ENCODE data around the gene SCUBE1. TPM values are rescaled to one million over a fixed set of nuclear protein-coding genes. Genes with fewer than 3 reads are reported as not detected.

SCUBE1 gene
- polyA plus RNA-seq, 1 of the 3 experiments (the other 2 are of a cell fraction) = 0.56 TPM

DNA sequence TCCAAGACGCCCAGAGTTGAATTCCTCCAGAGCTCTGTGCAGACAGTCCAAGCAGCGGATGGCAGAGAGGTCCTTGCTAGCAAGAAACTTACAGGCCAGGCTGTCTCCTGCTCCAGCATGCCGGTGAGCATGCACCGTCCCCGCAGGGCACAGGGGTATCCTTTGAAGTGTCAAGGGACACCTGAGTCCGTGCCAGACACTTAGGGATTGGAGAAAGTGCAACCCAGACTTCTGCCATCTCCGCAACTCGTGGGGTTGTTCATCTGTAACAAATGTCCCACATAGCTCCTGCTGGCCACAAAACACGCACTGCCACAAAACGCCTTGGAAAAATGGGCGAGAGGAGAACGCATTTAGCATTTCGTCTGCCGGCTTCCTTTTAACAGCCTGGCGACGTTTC lies 178.5 kb downstream of the SCUBE1 start (continued):
- TF ChIP-seq, protein P1, sequence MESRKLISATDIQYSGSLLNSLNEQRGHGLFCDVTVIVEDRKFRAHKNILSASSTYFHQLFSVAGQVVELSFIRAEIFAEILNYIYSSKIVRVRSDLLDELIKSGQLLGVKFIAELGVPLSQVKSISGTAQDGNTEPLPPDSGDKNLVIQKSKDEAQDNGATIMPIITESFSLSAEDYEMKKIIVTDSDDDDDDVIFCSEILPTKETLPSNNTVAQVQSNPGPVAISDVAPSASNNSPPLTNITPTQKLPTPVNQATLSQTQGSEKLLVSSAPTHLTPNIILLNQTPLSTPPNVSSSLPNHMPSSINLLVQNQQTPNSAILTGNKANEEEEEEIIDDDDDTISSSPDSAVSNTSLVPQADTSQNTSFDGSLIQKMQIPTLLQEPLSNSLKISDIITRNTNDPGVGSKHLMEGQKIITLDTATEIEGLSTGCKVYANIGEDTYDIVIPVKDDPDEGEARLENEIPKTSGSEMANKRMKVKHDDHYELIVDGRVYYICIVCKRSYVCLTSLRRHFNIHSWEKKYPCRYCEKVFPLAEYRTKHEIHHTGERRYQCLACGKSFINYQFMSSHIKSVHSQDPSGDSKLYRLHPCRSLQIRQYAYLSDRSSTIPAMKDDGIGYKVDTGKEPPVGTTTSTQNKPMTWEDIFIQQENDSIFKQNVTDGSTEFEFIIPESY (IDR thresholded peaks at IDR 0.05; ENCODE audit: borderline replicate concordance, low read depth) = no peak
- TF ChIP-seq NFIC (IDR thresholded peaks at IDR 0.05; ENCODE audit: borderline replicate concordance) (no peak), TEAD4 (IDR thresholded peaks at IDR 0.05; ENCODE audit: borderline replicate concordance, insufficient read depth) (no peak), CHD2 (IDR thresholded peaks at IDR 0.05; ENCODE audit: low read length, partially characterized antibody) (no peak)

- Histone ChIP-seq H3K27me3 (ENCODE audit: insufficient read depth) (no peaks in the 10 kb centered on the region), H3K9me2 (no peaks in the 10 kb centered on the region), H4K20me1 (ENCODE audit: insufficient read depth) (no peaks in the 10 kb centered on the region), H3K4me2 (no peak overlapping the region), H3K9me3 (no peaks in the 10 kb centered on the region), H3K36me3 (replicated peaks in 1 of 2; ENCODE audit: control insufficient read depth in 1 of 2, insufficient read depth in 2 of 2, low read length in 1 of 2) (no peaks in the 10 kb centered on the region), H3K4me1 (ENCODE audit: control insufficient read depth in 1 of 2, insufficient read depth in 2 of 2, low read depth in 1 of 2, low read length in 1 of 2) (no peaks in the 10 kb centered on the region; a peak in 1 of 4 replicates), H3K4me3 (ENCODE audit: low read depth in 2 of 2, low read length in 1 of 2) (no peak overlapping the region), H3K79me2 (ENCODE audit: insufficient read depth) (peaks cover 5% of the 10 kb centered on the region; the same call in 1 of the 2 replicates), H3K27ac (ENCODE audit: low read depth in 2 of 2, low read length in 1 of 2) (no peak overlapping the region), H3K9ac (no peak overlapping the region), H3F3A (replicated peaks; ENCODE audit: insufficient read depth) (no peaks in the 10 kb centered on the region), H2AFZ (ENCODE audit: low read depth) (no peak overlapping the region)
- no peak for DNase-seq
- no CpG with 5 or more reads among the region's 18 CpGs for WGBS (ENCODE audit: low lambda C conversion rate)
- TF ChIP-seq YY1 (IDR thresholded peaks at IDR 0.05; ENCODE audit: low read depth) = no peak
- no peak for TF ChIP-seq CTCF (IDR thresholded peaks at IDR 0.05)
- no peak for TF ChIP-seq SMC3 (IDR thresholded peaks at IDR 0.05; ENCODE audit: low read depth, low read length)
- no peak for TF ChIP-seq ELF1 (IDR thresholded peaks at IDR 0.05)
- TF ChIP-seq USF2 (IDR thresholded peaks at IDR 0.05; ENCODE audit: borderline replicate concordance, low read depth, low read length) = no peak
- no peak for TF ChIP-seq FOXJ3 (CRISPR knock-in tag; IDR thresholded peaks at IDR 0.05)
- no peak for TF ChIP-seq IRF3 (IDR thresholded peaks at IDR 0.05; ENCODE audit: low read depth, low read length)
- no peak for TF ChIP-seq CHD2 (IDR thresholded peaks at IDR 0.05; ENCODE audit: low read length, partially characterized antibody)
- no peak for TF ChIP-seq POLR2AphosphoS5 (IDR thresholded peaks at IDR 0.05; ENCODE audit: low read depth, low read length)
- no peak for TF ChIP-seq RCOR1 (IDR thresholded peaks at IDR 0.05; ENCODE audit: low read length)
- TF ChIP-seq USF1 (IDR thresholded peaks at IDR 0.05; ENCODE audit: borderline replicate concordance, low read depth) = no peak
- TF ChIP-seq RAD21 (IDR thresholded peaks at IDR 0.05; ENCODE audit: low read length) = no peak
- TF ChIP-seq TEAD4 (IDR thresholded peaks at IDR 0.05; ENCODE audit: borderline replicate concordance, insufficient read depth) = no peak
- TF ChIP-seq MAX (IDR thresholded peaks at IDR 0.05; ENCODE audit: low read depth) = no peak
- TF ChIP-seq SIN3A (IDR thresholded peaks at IDR 0.05; ENCODE audit: borderline replicate concordance, low read depth, low read length) = no peak
- CTCF ChIA-PET = no interaction called here
- POLR2A ChIA-PET = no interaction called here
Observed at GRCh38 chr22:43163241-43163795, 179.9 kb downstream of the SCUBE1 start.

Data from SK-N-SH (cell line).